ENCODE measurements around the gene DUSP16. TPM values are rescaled to one million over a fixed set of nuclear protein-coding genes. Genes with fewer than 3 reads are reported as not detected.

Gene DUSP16
- total RNA-seq, 1 experiment from 2014 or later, result 51.9 TPM

DNA sequence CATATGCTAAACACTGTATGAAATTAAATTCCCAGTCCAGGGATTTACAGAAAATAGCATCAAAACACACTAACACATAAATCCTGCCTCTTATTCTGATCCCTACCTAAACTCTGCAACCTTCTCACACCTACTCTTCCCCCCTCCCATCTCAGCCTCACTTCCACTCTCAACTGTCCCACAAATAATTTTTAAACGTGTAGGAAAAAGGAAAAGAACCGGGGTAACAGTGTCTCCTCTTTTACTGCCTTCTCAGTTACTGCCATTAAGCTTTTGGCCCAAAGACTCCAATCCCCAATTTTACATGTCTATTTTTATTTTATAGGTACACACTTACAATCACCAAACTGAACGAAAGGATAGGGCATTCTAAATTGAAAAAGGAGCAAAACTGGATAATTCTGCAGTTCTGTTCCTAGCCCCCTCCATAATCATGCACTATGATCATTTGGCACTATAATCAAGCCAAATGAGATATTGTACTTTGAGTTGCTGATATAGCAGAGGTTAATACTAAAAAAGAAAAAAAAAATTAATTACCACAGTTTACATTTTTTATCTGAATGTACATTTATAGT, 2.9 kb downstream of the DUSP16 start:
- ATAC-seq (no peak), DNase-seq (ENCODE audit: low spot score) (no peak)
- no peaks in the 10 kb centered on the region for H3K27me3 Mint-ChIP-seq (ENCODE audit: low read depth)
- peaks cover 10% of the 10 kb centered on the region for H3K36me3 Mint-ChIP-seq
- ChIA-PET POLR2A (no interaction called here), CTCF (no interaction called here)
- H3K27ac Mint-ChIP-seq, result peak overlapping the region; percentile 95
- H3K4me3 Mint-ChIP-seq, result peak overlapping the region; percentile 91
- peaks cover 54% of the 10 kb centered on the region for H3K4me1 Mint-ChIP-seq
- H3K9me3 Mint-ChIP-seq, result peaks cover 5% of the 10 kb centered on the region
- TF ChIP-seq, protein P1, sequence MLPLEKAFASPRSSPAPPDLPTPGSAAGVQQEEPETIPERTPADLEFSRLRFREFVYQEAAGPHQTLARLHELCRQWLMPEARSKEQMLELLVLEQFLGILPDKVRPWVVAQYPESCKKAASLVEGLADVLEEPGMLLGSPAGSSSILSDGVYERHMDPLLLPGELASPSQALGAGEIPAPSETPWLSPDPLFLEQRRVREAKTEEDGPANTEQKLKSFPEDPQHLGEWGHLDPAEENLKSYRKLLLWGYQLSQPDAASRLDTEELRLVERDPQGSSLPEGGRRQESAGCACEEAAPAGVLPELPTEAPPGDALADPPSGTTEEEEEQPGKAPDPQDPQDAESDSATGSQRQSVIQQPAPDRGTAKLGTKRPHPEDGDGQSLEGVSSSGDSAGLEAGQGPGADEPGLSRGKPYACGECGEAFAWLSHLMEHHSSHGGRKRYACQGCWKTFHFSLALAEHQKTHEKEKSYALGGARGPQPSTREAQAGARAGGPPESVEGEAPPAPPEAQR (CRISPR knock-in tag; IDR thresholded peaks at IDR 0.05), result no peak
- TF ChIP-seq, protein P2, sequence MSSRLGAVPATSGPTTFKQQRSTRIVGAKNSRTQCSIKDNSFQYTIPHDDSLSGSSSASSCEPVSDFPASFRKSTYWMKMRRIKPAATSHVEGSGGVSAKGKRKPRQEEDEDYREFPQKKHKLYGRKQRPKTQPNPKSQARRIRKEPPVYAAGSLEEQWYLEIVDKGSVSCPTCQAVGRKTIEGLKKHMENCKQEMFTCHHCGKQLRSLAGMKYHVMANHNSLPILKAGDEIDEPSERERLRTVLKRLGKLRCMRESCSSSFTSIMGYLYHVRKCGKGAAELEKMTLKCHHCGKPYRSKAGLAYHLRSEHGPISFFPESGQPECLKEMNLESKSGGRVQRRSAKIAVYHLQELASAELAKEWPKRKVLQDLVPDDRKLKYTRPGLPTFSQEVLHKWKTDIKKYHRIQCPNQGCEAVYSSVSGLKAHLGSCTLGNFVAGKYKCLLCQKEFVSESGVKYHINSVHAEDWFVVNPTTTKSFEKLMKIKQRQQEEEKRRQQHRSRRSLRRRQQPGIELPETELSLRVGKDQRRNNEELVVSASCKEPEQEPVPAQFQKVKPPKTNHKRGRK (CRISPR knock-in tag; IDR thresholded peaks at IDR 0.05; ENCODE audit: borderline replicate concordance), result no peak
- no peak for TF ChIP-seq ZNF396 (CRISPR knock-in tag; IDR thresholded peaks at IDR 0.05; ENCODE audit: borderline replicate concordance)
- no peak for TF ChIP-seq ZNF416 (CRISPR knock-in tag; IDR thresholded peaks at IDR 0.05)
- TF ChIP-seq TEAD4 (CRISPR knock-in tag; IDR thresholded peaks at IDR 0.05), result no peak
- TF ChIP-seq TP53 (CRISPR knock-in tag; IDR thresholded peaks at IDR 0.05), result no peak
- TF ChIP-seq, protein P3, sequence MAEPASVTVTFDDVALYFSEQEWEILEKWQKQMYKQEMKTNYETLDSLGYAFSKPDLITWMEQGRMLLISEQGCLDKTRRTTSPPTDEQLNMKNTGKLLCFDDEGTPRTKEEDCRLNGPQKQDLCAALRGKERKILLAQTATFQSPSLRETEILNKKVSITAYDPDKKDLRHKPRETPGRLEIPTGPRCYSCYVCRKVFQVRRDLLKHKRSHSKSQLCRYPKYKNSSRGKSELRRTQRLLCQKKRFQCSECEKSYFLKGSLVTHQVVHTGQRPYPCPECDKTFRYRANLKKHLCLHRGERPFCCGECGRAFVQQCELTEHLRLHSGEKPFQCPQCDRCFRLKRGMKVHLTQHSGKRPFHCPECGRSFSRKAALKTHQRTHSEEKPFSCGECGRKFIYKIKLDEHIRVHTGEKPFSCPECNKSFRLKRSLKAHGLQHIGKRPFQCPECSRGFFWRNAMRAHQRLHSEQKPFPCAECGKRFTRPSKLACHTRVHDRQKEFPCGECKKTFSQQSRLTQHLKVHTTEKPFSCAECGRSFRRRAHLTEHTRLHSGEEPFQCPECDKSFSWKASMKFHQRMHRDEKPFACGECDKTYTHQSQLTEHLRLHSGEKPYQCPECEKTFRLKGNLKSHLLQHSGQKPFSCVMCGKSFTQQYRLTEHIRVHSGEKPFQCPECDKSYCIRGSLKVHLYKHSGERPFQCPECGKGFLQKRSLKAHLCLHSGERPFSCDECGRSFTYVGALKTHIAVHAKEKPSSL (CRISPR knock-in tag; conservative IDR thresholded peaks at IDR 0.05), result no peak
- no peak for TF ChIP-seq PRRX2 (CRISPR knock-in tag; IDR thresholded peaks at IDR 0.05)
- no peak for TF ChIP-seq SMAD3 (CRISPR knock-in tag; IDR thresholded peaks at IDR 0.05; ENCODE audit: borderline replicate concordance)
- TF ChIP-seq IRF2 (CRISPR knock-in tag; IDR thresholded peaks at IDR 0.05; ENCODE audit: borderline replicate concordance, low read depth), result no peak
- TF ChIP-seq, protein P4, sequence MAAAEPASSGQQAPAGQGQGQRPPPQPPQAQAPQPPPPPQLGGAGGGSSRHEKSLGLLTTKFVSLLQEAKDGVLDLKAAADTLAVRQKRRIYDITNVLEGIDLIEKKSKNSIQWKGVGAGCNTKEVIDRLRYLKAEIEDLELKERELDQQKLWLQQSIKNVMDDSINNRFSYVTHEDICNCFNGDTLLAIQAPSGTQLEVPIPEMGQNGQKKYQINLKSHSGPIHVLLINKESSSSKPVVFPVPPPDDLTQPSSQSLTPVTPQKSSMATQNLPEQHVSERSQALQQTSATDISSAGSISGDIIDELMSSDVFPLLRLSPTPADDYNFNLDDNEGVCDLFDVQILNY (CRISPR knock-in tag; IDR thresholded peaks at IDR 0.05), result no peak
- TF ChIP-seq, protein P5, sequence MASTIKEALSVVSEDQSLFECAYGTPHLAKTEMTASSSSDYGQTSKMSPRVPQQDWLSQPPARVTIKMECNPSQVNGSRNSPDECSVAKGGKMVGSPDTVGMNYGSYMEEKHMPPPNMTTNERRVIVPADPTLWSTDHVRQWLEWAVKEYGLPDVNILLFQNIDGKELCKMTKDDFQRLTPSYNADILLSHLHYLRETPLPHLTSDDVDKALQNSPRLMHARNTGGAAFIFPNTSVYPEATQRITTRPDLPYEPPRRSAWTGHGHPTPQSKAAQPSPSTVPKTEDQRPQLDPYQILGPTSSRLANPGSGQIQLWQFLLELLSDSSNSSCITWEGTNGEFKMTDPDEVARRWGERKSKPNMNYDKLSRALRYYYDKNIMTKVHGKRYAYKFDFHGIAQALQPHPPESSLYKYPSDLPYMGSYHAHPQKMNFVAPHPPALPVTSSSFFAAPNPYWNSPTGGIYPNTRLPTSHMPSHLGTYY (CRISPR knock-in tag; IDR thresholded peaks at IDR 0.05), result no peak
- no peak for TF ChIP-seq GRHL2 (CRISPR knock-in tag; IDR thresholded peaks at IDR 0.05; ENCODE audit: insufficient replicate concordance, severe bottlenecking)
- no peak for TF ChIP-seq SOX15 (CRISPR knock-in tag; IDR thresholded peaks at IDR 0.05)
- TF ChIP-seq ETV6 (CRISPR knock-in tag; IDR thresholded peaks at IDR 0.05), result no peak
- TF ChIP-seq NFYB (CRISPR knock-in tag; conservative IDR thresholded peaks at IDR 0.05; ENCODE audit: low read depth), result no peak
- no peak for TF ChIP-seq ZNF317 (CRISPR knock-in tag; IDR thresholded peaks at IDR 0.05; ENCODE audit: borderline replicate concordance, low read depth)
- TF ChIP-seq, protein P6, sequence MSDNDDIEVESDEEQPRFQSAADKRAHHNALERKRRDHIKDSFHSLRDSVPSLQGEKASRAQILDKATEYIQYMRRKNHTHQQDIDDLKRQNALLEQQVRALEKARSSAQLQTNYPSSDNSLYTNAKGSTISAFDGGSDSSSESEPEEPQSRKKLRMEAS (CRISPR knock-in tag; IDR thresholded peaks at IDR 0.05), result no peak

DNA sequence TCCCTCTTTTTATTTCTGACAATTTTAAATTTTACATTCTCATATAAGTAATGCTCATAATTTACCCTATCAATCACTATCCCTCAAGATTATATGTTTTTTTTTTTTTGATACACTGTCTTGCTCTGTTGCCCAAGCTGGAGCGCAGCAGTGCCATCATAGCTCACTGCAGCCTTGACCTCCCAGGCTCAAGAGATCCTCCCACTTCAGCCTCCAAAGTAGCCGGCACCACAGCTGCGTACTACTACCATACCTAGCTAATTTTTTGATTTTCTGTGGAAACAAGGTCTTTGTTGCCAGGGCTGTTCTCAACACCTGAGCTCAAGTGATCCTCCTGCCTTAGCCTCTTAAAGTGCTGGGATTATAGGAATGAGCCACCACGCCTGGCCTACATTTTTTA, 4.4 kb downstream of the DUSP16 start:
- ChIA-PET CTCF (interaction anchor here (0.6 kb wide), 1 partner anchor 486 kb away, joined by 4 read pairs; the partner anchor contains the start of gene FAM234B), POLR2A (interaction anchor here (0.7 kb wide), 1 partner anchor 202 kb away, joined by 3 read pairs; the partner anchor contains the start of gene BORCS5)
- Mint-ChIP-seq H3K4me1 (peaks cover 50% of the 10 kb centered on the region), H3K27me3 (ENCODE audit: low read depth) (no peaks in the 10 kb centered on the region), H3K4me3 (peak overlapping the region; percentile 91), H3K27ac (peak overlapping the region; percentile 98), H3K36me3 (peaks cover 10% of the 10 kb centered on the region), H3K9me3 (no peaks in the 10 kb centered on the region)
- no peak for ATAC-seq
- TF ChIP-seq RORB (CRISPR knock-in tag; IDR thresholded peaks at IDR 0.05), result no peak
- TF ChIP-seq MXD4 (CRISPR knock-in tag; IDR thresholded peaks at IDR 0.05; ENCODE audit: borderline replicate concordance), result no peak
- TF ChIP-seq ZNF121 (CRISPR knock-in tag; IDR thresholded peaks at IDR 0.05), result peak; percentile 61
- TF ChIP-seq ZNF671 (CRISPR knock-in tag; IDR thresholded peaks at IDR 0.05), result no peak
- TF ChIP-seq, protein P7, sequence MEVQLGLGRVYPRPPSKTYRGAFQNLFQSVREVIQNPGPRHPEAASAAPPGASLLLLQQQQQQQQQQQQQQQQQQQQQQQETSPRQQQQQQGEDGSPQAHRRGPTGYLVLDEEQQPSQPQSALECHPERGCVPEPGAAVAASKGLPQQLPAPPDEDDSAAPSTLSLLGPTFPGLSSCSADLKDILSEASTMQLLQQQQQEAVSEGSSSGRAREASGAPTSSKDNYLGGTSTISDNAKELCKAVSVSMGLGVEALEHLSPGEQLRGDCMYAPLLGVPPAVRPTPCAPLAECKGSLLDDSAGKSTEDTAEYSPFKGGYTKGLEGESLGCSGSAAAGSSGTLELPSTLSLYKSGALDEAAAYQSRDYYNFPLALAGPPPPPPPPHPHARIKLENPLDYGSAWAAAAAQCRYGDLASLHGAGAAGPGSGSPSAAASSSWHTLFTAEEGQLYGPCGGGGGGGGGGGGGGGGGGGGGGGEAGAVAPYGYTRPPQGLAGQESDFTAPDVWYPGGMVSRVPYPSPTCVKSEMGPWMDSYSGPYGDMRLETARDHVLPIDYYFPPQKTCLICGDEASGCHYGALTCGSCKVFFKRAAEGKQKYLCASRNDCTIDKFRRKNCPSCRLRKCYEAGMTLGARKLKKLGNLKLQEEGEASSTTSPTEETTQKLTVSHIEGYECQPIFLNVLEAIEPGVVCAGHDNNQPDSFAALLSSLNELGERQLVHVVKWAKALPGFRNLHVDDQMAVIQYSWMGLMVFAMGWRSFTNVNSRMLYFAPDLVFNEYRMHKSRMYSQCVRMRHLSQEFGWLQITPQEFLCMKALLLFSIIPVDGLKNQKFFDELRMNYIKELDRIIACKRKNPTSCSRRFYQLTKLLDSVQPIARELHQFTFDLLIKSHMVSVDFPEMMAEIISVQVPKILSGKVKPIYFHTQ (CRISPR knock-in tag; IDR thresholded peaks at IDR 0.05), result no peak
- DNase-seq (ENCODE audit: low spot score), result no peak

Data from WTC11 (cell line).